Stimulated activated CD4-positive, alpha-beta T cell treated with anti-CD3 and anti-CD28 coated beads, Interleukin-15, amount 100 ng/mL, for 48 hours (primary cell): ENCODE measurements around the gene PSIP1.
"Not testable (repeated sequence)": the region's sequence is repeated elsewhere in the genome, so short reads cannot be mapped to it uniquely, and the experiment has no call there.

ENCODE experiments used
- DNase-seq, 2 donors: peaks; one replicate each; pipeline ENCODE4 v3.0.0-alpha.2; 2020; ENCODE audit warnings: low read depth in 2 of 2

Gene PSIP1

DNA sequence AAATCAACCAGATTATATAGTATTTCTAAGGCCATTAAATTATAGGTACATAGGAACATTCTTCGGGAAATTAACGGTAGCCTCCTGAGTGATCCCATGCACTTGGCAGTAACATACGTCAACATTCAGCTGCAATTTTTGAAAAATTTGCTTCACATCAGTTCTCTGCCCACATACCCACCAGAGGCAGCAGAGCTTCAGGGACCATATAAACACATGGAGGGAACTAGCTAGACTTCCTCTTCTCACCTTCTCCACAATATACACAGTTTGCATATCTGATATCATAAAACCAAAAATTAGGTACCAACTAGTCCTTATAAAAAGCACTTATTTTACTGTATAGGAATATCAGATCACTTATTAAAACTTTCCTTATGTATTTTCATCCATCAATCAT lies 4.8 kb downstream of the PSIP1 start:
- DNase-seq, result no peak

DNA sequence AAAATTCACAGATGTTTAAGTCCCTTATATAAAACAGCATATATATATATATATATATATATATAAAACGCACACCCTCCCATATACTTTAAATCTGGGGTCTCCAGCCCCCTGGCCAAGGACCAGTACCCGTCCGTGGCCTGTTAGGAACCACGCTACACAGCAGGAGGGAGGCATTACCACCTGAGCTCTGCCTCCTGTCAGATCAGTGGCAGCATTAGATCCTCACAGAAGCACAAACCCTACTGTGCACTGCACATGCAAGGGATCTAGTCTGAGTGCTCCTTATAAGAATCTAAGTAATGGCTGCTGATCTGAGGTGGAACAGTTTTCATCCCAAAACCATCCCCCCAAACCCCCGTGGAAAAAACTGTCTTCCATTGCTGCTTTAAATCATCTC lies 9.0 kb downstream of the PSIP1 start:
- no peak for DNase-seq

DNA sequence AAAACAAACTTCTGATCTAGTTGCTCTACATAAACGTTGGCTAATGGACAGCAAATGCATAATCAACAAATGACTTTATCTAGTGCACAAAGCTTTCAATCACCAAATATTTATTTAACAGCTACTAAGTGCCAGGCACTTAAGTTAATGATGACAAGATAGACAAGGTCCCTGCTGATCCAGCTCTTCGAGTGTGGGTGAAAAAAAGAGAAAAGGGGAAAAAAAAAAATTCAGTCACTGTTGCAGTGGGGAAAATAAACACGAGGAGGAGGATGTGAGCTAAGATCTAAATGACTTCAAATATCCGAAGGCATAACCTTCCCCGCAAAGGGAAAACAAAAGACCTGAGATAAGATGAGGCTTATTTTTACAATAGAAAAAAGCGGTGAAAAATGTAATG lies 9.6 kb downstream of the PSIP1 start:
- DNase-seq, result no peak

DNA sequence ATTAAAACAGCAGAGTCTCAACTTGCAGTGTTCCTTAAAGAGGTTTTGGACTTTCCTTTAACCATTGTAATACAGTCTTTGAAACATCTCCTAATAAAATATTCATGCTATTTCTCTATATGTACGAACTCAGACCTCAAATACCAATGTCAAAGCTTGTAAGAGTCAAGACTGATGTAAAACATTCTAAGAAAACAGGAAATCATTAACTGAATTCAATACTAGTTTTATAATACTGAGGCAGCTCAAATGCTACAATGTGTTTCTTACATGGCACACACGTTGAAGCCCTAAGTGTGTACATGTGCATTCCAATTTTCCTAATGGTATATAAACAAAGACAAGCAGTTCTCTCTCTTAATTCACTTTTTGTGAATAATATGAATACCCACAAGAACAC lies 11.6 kb downstream of the PSIP1 start:
- no peak for DNase-seq

DNA sequence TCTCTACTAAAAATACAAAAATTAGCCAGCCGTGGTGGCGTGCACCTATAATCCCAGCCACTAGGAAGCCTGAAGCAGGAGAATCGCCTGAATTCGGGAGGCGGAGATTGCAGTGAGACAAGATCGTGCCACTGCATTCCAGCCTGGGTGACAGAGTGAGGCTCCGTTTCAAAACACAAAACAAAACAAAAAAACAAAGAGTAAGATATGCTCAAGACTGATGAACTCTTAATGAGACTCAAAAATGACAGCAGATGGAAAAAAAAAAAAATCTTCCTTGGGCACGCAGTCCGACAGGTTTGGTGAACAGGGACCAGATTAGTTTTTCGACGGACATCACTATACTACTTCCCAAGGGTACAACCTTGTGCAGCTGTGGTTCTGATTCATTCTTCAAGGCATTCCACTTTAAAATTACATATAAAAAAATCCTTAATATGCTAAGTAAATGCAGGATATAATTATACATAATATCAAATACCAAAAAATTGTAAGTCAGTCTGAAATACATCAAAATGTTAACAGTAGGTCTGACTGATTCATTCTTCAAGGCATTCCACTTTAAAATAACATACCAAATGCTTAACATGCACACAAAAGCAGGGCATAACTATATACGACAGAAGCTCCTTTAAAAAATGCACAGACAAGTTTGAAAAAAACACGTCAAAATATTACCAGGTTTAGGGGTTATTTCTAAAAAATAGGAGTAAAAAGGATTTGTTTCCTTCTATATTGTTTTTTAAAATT lies 12.3 kb downstream of the PSIP1 start:
- DNase-seq, result no peak

DNA sequence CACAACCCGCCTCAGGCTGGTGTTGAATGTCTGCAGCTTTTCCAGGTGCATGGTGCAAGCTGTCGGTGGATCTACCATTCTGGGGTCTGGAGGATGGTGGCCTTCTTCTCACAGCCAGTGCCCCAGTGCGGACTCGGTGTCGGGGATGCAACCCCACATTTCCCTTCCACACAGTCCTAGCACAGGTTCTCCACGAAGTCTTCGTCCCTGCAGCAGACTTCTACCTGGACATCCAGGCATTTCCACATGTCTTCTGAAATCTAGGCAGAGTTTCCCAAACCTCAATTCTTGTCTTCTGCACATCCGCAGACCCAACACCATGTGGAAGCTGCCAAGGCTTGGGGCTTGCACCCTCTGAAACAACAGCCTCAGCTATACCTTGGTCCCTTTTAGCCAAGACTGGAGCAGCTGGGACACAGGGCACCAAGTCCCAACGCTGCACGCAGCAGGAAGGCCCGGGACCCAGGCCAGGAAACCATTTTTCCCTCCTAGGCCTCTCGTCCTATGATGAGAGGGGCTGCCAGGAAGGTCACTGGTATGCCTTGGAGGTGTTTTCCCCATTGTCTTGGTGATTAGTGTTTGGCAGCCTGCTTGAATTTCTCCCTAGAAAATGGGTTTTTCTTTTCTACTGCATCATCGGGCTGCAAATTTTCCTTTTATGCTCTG lies 18.2 kb downstream of the PSIP1 start:
- no peak for DNase-seq

DNA sequence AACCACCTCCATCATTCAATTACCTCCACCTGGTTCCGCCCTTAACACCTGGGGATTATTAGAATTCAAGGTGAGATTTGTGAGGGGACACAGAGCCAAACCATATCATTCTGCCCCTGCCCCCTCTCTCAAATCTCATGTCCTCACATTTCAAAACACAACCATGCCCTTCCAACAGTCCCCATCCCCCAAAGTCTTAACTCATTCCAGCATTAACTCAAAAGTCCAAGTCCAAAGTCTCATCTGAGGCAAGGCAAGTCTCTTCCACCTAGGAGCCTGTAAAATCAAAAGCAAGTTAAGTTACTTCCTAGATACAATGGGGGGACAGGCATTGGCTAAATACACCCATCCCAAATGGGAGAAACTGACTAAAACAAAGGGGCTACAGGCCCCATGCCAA lies 18.8 kb downstream of the PSIP1 start:
- no peak for DNase-seq

DNA sequence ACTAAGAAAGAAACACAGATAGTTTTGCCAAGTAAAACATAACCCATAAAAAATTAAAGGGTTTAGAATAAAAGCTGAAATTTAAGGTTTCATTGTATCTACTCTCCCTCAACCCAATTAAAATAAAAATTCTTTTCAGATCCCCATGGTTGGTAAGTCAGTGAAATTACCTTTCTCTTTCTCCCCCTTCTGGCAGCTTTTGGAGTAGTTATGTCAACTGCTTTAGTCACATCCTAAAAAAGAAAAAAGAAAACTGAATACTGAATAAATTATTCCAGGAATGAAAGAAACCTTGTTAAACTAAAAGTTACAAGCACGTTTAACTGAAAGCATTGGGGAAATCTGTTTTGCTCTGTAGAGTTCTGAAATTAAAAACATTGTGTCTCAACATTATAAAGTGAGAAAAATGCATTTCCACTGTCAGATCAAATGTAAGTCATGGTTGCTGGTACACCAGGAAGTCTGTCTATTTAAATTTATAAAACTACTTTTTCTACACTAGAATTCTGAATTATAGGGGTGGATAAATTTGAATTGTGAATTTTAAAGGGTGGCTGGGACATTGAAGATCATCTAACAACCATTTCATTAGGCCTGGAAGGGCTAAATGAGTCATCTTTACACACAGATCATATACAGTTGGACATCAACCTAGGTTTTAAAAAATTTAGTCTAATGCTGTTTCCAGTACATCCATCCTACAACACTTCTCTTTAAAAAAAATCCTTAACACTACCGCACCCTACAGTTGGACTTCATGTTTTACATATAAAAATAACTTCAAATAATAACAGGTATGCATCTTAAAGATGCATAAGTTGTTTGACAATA lies 24.7 kb downstream of the PSIP1 start:
- no peak for DNase-seq

DNA sequence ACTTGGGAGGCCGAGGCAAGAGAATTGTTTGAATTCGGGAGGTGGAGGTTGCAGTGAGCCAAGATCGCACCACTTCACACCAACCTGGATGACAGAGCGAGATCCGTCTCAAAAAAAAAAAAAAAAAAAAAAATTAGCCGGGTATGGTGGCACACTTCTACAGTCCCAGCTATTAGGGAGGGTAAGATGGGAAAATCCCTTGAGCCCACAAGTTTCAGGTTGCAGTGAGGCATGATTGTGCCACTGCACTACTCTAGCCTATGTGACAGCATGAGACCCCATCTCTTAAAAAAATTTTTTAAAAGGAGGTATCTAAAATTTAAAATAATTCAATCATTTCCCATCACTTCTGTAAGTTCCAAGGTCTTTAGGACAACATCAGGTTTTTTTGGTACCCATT lies 26.0 kb downstream of the PSIP1 start:
- DNase-seq, result no peak

DNA sequence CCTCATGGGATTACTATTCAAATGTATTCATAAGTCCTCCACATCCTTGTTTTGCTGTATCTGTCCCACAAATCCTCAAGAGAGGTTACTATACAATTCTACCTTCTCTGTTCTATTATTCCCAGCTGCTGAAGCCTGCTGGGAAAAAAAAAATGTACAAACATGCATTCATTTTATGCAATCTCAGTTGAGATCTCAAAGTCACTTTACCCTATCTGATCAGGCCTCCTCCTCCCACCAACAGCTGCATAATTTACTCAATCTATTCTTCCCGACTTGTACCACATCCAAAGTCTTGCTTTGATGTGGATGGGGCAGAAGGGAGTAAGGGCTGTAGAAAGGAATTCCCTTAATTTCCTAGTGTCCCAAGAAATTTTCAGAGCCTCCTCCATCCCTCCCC lies 28.6 kb downstream of the PSIP1 start:
- no peak for DNase-seq

DNA sequence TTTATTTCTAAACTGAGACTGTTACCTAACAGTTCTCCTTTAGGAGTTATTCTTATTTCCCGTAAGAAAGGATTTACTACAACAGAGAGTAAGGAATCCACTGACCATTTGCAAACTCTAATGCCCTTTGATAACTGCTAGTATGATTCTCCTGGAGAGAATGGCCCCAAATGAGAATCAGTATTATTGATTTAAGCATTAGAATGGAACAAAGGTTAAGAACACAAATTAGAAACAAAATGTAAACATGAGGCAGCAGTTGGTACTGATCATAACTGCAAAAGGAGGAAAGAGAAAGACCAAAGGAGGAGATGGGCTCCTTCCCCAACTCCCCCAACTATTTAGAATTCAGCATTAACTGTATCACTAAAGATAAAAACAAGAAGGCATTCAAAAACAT lies 30.7 kb downstream of the PSIP1 start:
- no peak for DNase-seq

DNA sequence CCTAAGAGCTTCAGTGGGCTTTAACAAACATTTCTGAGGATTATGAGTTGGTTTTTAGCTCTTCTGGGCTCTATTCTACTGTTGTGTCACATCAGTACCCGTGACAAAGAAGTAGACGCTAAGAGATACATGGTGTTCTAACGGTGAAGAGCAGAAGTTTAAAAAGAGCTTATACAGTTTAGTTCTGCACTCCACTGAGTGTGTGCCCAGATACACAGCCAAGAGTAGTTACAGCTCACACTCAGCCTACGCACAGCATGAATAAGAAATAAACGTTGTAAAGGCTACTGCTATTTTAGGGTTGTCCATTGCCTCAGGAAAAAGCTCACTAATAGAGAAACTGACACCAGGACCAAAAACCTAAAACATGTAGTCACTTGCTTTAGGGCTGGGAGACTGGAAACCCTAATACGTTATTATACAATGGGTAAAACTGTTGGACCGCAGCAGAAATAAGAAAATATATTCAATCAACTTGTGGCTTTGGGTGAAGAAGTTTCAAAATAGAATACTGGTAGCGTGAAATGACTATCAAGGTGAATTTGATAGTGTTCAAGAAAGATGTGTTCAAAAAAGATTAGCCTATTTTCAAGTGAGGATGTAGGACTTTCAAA lies 34.7 kb downstream of the PSIP1 start:
- no peak for DNase-seq

DNA sequence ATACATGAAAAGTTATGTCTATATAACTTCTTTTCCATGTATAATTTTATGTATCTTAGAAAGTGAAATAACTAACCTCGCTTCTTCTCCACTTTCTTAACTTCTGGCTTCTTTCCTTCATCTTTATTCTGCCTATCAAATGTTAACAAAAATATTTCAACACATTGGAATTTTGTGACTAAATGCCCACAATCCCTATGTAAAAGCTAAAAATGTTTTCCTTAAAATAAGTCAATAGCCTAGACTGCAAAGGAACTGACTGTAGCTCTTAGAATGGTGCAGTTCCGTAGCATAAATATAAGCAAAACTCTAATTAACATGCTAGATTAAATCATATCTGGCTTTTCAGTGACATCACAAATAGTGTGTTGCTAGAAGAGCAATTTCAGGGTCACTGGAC lies 40.9 kb downstream of the PSIP1 start:
- no peak for DNase-seq

DNA sequence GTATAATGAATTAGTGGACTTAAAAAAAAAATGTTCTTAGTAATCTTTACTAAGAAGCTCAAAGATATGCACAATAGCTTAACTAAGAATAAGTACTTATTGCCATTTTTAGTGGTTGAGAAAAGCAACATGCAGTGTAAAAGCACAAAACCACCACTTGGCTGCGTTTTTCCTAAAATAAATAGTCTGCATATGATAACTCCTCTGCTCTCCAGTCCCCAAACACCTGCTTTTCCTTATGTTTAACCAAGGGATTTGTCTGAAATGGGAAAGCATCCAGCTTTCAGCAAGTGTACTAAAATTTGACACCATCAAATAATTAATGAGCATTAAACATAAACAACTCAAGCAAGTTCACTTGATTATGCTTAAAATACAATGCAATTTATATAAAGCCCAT lies 41.4 kb downstream of the PSIP1 start:
- no peak for DNase-seq

DNA sequence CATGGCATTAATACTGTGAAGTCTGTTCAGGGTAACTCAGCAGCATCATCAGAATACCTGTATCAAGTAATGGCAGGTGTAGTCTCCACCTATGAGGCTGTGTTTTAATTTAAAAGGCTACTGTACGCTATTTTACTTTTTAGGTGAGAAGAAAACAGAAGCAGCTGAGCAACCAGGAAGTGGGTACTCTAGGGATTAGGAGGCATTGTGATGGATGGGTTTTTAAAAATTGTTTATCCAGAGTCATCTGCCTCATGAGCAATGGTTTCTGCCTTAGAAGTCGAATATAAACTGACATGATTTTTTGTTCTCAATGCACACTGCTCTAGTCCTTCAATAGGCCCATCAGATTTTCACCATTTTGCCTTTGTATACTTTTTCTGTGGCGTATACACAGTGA lies 42.6 kb downstream of the PSIP1 start:
- no peak for DNase-seq

DNA sequence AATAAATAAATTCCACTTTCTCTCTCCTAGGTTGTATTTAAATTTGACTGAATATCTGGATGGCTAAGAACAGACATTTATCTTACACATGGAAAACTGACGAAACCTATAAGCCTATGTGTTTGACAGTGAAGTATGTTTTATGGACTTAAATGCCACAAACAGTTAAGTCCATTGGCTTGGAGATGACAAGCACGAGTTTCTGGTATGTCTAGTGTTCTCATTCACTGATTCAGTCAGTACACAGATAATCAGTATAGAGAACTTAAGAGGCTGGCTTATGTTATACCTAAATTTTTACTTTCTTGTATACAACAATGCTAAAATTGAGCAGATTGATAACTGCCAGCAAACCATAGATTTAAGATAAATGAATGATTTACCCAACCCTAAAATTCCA lies 49.2 kb downstream of the PSIP1 start:
- no peak for DNase-seq

DNA sequence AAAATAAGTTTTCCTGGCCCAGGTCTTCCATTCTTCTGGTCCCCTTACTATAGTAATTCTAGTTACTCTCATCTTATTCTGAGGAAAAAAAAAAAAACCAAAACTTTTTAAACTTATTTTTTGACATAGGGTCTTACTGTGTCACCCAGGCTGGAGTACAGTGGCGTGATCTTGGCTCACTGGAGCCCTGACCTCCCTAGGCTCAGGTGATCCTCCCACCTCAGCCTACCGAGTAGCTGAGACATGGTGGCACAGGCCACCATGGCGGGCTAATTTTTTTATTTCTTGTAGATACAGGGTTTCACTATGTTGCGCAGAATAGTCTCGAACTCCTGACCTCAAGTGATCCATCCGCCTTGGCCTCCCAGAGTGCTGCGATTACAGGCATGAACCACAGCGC lies 49.7 kb downstream of the PSIP1 start:
- DNase-seq, result no peak

DNA sequence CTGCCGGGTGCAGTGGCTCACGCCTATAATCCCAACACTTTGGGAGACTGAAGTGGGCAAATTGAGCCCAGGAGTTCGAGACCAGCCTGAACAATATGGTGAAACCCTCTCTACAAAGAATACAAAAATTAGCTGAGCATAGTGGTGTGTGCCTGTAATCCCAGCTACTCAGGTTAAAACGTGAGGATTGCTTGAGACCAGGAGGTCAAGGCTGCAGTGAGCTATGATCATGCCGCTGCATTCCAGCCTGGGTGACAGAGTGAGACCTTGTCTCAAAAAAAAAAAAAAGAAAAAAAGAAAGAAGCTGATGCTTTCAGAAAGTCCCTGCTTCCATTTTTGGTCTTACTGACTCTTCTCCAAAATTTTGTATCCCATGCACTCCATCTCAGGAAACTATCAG lies 56.8 kb downstream of the PSIP1 start:
- DNase-seq, result no peak

DNA sequence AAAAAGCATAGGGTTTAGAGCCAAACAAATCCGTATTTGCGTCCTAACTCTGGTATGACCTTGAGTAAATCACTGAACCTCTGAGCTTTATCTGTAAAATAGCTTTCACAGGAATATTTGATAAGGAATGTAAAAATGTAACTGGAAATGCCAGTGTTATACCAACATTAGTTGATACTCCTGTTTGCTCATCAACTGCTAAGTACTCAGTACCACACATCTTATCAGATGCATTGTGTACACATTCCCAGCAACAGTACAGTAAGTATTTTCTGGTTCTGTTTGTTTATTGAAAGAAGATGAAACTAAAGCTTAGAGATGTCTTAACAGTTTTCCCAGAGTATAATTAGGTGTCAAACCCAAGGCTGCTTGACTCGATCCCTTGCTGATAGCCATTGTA lies 66.6 kb downstream of the PSIP1 start:
- no peak for DNase-seq

DNA sequence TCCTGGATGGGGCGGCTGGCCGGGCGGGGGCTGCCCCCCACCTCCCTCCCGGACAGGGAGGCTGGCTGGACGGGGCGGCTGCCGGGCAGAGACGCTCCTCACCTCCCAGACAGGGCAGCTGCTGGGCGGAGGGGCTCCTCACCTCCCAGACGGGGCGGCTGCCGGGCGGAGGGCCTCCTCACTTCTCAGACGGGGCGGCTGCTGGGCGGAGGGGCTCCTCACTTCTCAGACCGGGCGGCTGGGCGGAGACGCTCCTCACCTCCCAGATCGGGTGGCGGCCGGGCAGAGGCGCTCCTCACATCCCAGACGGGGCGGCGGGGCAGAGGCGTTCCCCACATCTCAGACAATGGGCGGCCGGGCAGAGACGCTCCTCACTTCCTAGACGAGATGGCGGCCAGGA lies 68.5 kb downstream of the PSIP1 start:
- not testable (repeated sequence) for DNase-seq

DNA sequence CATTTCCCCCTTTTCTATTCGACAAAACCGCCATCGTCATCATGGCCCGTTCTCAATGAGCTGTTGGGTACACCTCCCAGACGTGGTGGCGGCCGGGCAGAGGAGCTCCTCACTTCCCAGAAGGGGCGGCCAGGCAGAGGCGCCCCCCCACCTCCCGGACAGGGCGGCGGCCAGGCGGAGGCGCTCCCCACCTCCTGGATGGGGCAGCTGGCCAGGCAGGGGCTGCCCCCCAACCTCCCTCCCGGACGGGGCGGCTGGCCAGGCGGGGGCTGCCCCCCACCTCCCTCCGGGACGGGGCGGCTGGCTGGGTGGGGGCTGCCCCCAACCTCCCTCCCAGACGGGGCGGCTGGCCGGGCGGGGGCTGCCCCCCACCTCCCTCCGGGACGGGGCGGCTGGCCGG lies 68.9 kb downstream of the PSIP1 start:
- not testable (repeated sequence) for DNase-seq

DNA sequence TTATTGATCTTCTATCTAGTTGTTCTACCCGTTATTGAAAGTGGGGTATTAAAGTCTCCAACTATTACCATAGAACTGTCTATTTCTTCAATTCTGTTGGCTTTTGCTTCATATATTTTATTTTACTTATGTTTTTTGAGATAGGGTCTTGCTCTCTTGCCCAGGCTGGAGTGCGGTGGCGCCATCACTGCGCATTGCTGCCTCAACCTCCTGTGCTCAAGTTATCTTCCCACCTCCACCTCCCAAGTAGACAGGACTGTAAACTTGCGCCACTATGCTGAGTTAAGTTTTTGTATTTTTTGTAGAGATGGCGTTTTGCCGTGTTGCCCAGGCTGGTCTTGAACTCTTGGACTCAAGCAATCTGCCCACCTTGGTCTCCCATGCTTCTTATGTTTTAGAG lies 71.9 kb downstream of the PSIP1 start:
- no peak for DNase-seq

DNA sequence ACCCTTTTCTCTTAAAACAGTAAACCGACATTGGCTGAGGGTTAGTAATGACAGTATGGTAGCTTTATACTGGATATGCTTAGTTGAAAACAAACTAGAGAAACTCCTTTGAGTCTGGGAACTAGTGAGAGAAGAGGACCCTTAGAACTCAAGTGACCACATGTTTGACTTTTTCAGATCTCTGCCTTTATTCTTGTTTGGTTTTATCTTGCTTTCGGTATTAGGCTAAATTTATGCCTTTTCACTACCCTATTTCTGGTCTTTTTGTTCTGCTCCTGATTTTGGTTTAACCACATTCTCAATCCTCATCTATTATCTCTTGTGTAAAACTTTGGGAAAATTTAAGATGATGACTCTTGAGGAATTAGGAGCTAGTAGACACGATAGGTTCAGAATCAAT lies 77.1 kb downstream of the PSIP1 start:
- DNase-seq, result no peak
